ENCODE data around the gene CD44.

The CD44 gene

GRCh38 chr11:35157814-35158700 is 19.1 kb downstream of the CD44 start:
- H3K27ac ChIP-seq (ENCODE audit: low read depth, low read length): no peak overlapping the region
- peaks cover 17% of the 10 kb centered on the region for H3K27me3 ChIP-seq (ENCODE audit: control insufficient read depth, low read length)
- no peaks in the 10 kb centered on the region for H3K9me2 ChIP-seq (replicated peaks; ENCODE audit: control insufficient read depth, low read length)
- no peaks in the 10 kb centered on the region for H3F3A ChIP-seq (ENCODE audit: control insufficient read depth, insufficient read depth)
- no peak overlapping the region for H3K4me3 ChIP-seq (ENCODE audit: low read length)
- H3K79me2 ChIP-seq (ENCODE audit: control insufficient read depth, low read length): no peaks in the 10 kb centered on the region
- H3K36me3 ChIP-seq (ENCODE audit: control insufficient read depth, low read length): no peaks in the 10 kb centered on the region
- no peaks in the 10 kb centered on the region for H3K4me1 ChIP-seq (ENCODE audit: control insufficient read depth, low read length)
- TF ChIP-seq EZH2phosphoT487 (IDR thresholded peaks at IDR 0.05; ENCODE audit: borderline replicate concordance, low read length): no peak
- TF ChIP-seq CTCF (IDR thresholded peaks at IDR 0.05; ENCODE audit: low read depth, low read length, poor library complexity, severe bottlenecking): no peak
- no peak overlapping the region for H3K4me2 ChIP-seq (ENCODE audit: low read length)
- no peaks in the 10 kb centered on the region for H3K9me3 ChIP-seq (ENCODE audit: control insufficient read depth, insufficient read depth, low read length)
- no peaks in the 10 kb centered on the region for H4K20me1 ChIP-seq (ENCODE audit: control insufficient read depth, insufficient read depth, low read depth, low read length)

GRCh38 chr11:35158701-35159510 is 19.9 kb downstream of the CD44 start:
- Histone ChIP-seq H3K27me3 (ENCODE audit: control insufficient read depth, low read length) (peaks cover 25% of the 10 kb centered on the region), H3K36me3 (ENCODE audit: control insufficient read depth, low read length) (no peaks in the 10 kb centered on the region), H3K4me2 (ENCODE audit: low read length) (no peak overlapping the region), H3F3A (ENCODE audit: control insufficient read depth, insufficient read depth) (no peaks in the 10 kb centered on the region), H3K9me2 (replicated peaks; ENCODE audit: control insufficient read depth, low read length) (no peaks in the 10 kb centered on the region), H3K27ac (ENCODE audit: low read depth, low read length) (no peak overlapping the region), H3K9me3 (ENCODE audit: control insufficient read depth, insufficient read depth, low read length) (no peaks in the 10 kb centered on the region), H3K4me3 (ENCODE audit: low read length) (no peak overlapping the region), H3K79me2 (ENCODE audit: control insufficient read depth, low read length) (no peaks in the 10 kb centered on the region), H3K4me1 (ENCODE audit: control insufficient read depth, low read length) (no peaks in the 10 kb centered on the region), H4K20me1 (ENCODE audit: control insufficient read depth, insufficient read depth, low read depth, low read length) (no peaks in the 10 kb centered on the region)
- TF ChIP-seq CTCF (IDR thresholded peaks at IDR 0.05; ENCODE audit: low read depth, low read length, poor library complexity, severe bottlenecking) (no peak), EZH2phosphoT487 (IDR thresholded peaks at IDR 0.05; ENCODE audit: borderline replicate concordance, low read length) (no peak)

- Histone ChIP-seq H4K20me1 (ENCODE audit: control insufficient read depth, insufficient read depth, low read depth, low read length) (no peaks in the 10 kb centered on the region), H3K9me2 (replicated peaks; ENCODE audit: control insufficient read depth, low read length) (no peaks in the 10 kb centered on the region), H3F3A (ENCODE audit: control insufficient read depth, insufficient read depth) (no peaks in the 10 kb centered on the region), H3K27ac (ENCODE audit: low read depth, low read length) (no peak overlapping the region), H3K36me3 (ENCODE audit: control insufficient read depth, low read length) (no peaks in the 10 kb centered on the region), H3K27me3 (ENCODE audit: control insufficient read depth, low read length) (peaks cover 32% of the 10 kb centered on the region), H3K4me1 (ENCODE audit: control insufficient read depth, low read length) (no peaks in the 10 kb centered on the region), H3K4me3 (ENCODE audit: low read length) (no peak overlapping the region), H3K79me2 (ENCODE audit: control insufficient read depth, low read length) (no peaks in the 10 kb centered on the region), H3K4me2 (ENCODE audit: low read length) (no peak overlapping the region), H3K9me3 (ENCODE audit: control insufficient read depth, insufficient read depth, low read length) (no peaks in the 10 kb centered on the region)
- TF ChIP-seq EZH2phosphoT487 (IDR thresholded peaks at IDR 0.05; ENCODE audit: borderline replicate concordance, low read length) (no peak), CTCF (IDR thresholded peaks at IDR 0.05; ENCODE audit: low read depth, low read length, poor library complexity, severe bottlenecking) (no peak)
Measured at GRCh38 chr11:35160246-35160824, 21.4 kb downstream of the CD44 start.
